ENCODE data around the gene FNDC8. TPM values are rescaled to one million over a fixed set of nuclear protein-coding genes. Genes with fewer than 3 reads are reported as not detected.
A peak's percentile ranks its signal among the peaks of the same experiment; 100 is the strongest.

The FNDC8 gene
- total RNA-seq, 2 experiments from 2014 or later: not detected

- DNase-seq: no peak
Measured at GRCh38 chr17:35132816-35133550, 11.6 kb downstream of the FNDC8 start.

DNA sequence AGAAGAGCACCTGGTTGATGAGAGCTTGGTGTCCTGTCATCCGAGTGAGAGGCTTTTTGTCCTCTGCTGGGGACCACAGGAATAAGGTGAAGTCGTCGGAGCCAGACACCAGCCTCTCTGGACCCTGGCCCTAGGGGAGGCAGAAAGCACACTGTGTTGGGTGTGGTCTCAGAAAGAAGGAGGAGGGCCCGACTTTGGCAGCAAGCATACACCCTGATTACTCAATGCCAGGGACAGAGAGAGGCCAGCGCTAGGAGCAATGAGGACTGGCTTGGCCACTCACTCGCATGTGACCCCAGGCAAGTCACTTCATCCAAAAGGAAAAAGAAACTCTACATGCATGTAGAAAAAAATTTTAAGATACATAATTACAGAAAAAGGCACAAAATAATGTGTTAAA is 13.9 kb downstream of the FNDC8 start:
- intact Hi-C loops (cut with micrococcal nuclease): no loop called here
- Mint-ChIP-seq H3K4me1 (ENCODE audit: low read depth) (no peaks in the 10 kb centered on the region), H3K4me3 (no peak overlapping the region), H3K27me3 (no peaks in the 10 kb centered on the region), H3K9me3 (no peaks in the 10 kb centered on the region), H3K27ac (no peak overlapping the region), H3K36me3 (ENCODE audit: low read depth) (peaks cover 72% of the 10 kb centered on the region)
- ChIA-PET POLR2A (interaction anchor here (1.2 to 4.1 kb wide), 2 partner anchors 8 to 238 kb away, joined by 3 to 26 read pairs; partner anchors contain the start of gene SLFN11), CTCF (interaction anchor here (0.9 kb wide), 1 partner anchor 154 kb away, joined by 4 read pairs; no protein-coding TSS in a partner anchor)
- ATAC-seq (no peak), DNase-seq (no peak)
- TF ChIP-seq, protein P1, sequence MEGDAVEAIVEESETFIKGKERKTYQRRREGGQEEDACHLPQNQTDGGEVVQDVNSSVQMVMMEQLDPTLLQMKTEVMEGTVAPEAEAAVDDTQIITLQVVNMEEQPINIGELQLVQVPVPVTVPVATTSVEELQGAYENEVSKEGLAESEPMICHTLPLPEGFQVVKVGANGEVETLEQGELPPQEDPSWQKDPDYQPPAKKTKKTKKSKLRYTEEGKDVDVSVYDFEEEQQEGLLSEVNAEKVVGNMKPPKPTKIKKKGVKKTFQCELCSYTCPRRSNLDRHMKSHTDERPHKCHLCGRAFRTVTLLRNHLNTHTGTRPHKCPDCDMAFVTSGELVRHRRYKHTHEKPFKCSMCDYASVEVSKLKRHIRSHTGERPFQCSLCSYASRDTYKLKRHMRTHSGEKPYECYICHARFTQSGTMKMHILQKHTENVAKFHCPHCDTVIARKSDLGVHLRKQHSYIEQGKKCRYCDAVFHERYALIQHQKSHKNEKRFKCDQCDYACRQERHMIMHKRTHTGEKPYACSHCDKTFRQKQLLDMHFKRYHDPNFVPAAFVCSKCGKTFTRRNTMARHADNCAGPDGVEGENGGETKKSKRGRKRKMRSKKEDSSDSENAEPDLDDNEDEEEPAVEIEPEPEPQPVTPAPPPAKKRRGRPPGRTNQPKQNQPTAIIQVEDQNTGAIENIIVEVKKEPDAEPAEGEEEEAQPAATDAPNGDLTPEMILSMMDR (IDR thresholded peaks at IDR 0.05): no peak

More at GRCh38 chr17:35132816-35133550, 11.6 kb downstream of the FNDC8 start:
- TF ChIP-seq, protein P1 (IDR thresholded peaks at IDR 0.05): no peak
- Mint-ChIP-seq H3K27ac (no peak overlapping the region), H3K36me3 (ENCODE audit: low read depth) (peaks cover 60% of the 10 kb centered on the region), H3K4me1 (ENCODE audit: low read depth) (peaks cover 3% of the 10 kb centered on the region), H3K4me3 (no peak overlapping the region), H3K27me3 (no peaks in the 10 kb centered on the region), H3K9me3 (no peaks in the 10 kb centered on the region)
- CTCF ChIA-PET: interaction anchor here (1.2 kb wide), 1 partner anchor 13 kb away, joined by 3 read pairs; no protein-coding TSS in a partner anchor
- no peak for ATAC-seq
- intact Hi-C loops (cut with micrococcal nuclease): no loop called here
- POLR2A ChIA-PET: interaction anchor here (3.1 kb wide), 1 partner anchor 8 kb away, joined by 17 read pairs; the partner anchor contains the start of gene NLE1

- Mint-ChIP-seq H3K9me3 (no peaks in the 10 kb centered on the region), H3K36me3 (ENCODE audit: low read depth) (peaks cover 63% of the 10 kb centered on the region), H3K4me1 (ENCODE audit: low read depth) (peaks cover 12% of the 10 kb centered on the region), H3K27me3 (no peaks in the 10 kb centered on the region), H3K4me3 (no peak overlapping the region), H3K27ac (no peak overlapping the region)
- ChIA-PET POLR2A (interaction anchor here (1.8 to 4.1 kb wide), 2 partner anchors 8 to 11 kb away, joined by 9 to 26 read pairs; no protein-coding TSS in a partner anchor), CTCF (no interaction called here)
- ATAC-seq (no peak), DNase-seq (no peak)
- intact Hi-C loops (cut with micrococcal nuclease): no loop called here
- TF ChIP-seq, protein P1 (IDR thresholded peaks at IDR 0.05): no peak
Measured at GRCh38 chr17:35138218-35138617, 16.8 kb downstream of the FNDC8 start.

- ATAC-seq (peak; percentile 95), DNase-seq (peak; percentile 90)
- ChIA-PET CTCF (interaction anchor here (0.7 to 2.3 kb wide), 13 partner anchors 9 to 622 kb away, joined by 3 to 9 read pairs (median 3); partner anchors contain the start of genes LIG3 and RAD51D), POLR2A (interaction anchor here (0.6 to 3.3 kb wide), 13 partner anchors 11 to 123 kb away, joined by 3 to 17 read pairs (median 3); partner anchors contain the start of gene RAD51D)
- Mint-ChIP-seq H3K4me3 (peak within 1 kb of the TSS; percentile 83), H3K9me3 (no peaks in the 10 kb centered on the region), H3K36me3 (ENCODE audit: low read depth) (peaks cover 35% of the 10 kb centered on the region), H3K27me3 (no peaks in the 10 kb centered on the region), H3K4me1 (ENCODE audit: low read depth) (peaks cover 14% of the 10 kb centered on the region), H3K27ac (peak within 1 kb of the TSS; percentile 87)
- TF ChIP-seq, protein P1 (IDR thresholded peaks at IDR 0.05): peak; percentile 88
- intact Hi-C loops (cut with micrococcal nuclease): no loop called here
Measured at GRCh38 chr17:35141681-35142466, 20.5 kb downstream of the FNDC8 start, which contains the start of gene NLE1. Gene NLE1, minus strand, starts transcription at chr17:35142303. Its CDS starts 28 bp downstream, at chr17:35142275.

All from activated CD8-positive, alpha-beta T cell treated with anti-CD3 and anti-CD28 coated beads for 36 hours (primary cell).